Fibroblast of skin of right biceps (primary cell): ENCODE data around the gene GPR101.

Experiments
- DNase-seq: peaks from one replicate; pipeline ENCODE4 v3.0.0-alpha.2; 2013

GPR101 gene

GRCh38 chrX:137033774-137034507 lies at the start of gene GPR101:
TSS of gene GPR101 (minus strand) at chrX:137033995. CDS start at chrX:137031674, 2,321 bp downstream.
- DNase-seq = no peak

- DNase-seq = no peak
These were observed 47.4 kb upstream of the GPR101 start for GRCh38 chrX:137081239-137081638.

- DNase-seq = no peak
These were observed 38.6 kb upstream of the GPR101 start for GRCh38 chrX:137072396-137072795.

- DNase-seq = no peak
These were observed 37.8 kb upstream of the GPR101 start for GRCh38 chrX:137071596-137071995.

GRCh38 chrX:137067147-137067546 lies 33.4 kb upstream of the GPR101 start:
- DNase-seq = no peak

GRCh38 chrX:137062915-137063617 lies 29.3 kb upstream of the GPR101 start:
- no peak for DNase-seq

- no peak for DNase-seq
These were observed 24.7 kb upstream of the GPR101 start for GRCh38 chrX:137058339-137059127.

- no peak for DNase-seq
These were observed 18.9 kb upstream of the GPR101 start for GRCh38 chrX:137052643-137053235.

- DNase-seq = peak; percentile 53
These were observed 18.3 kb upstream of the GPR101 start for GRCh38 chrX:137051978-137052642.

GRCh38 chrX:137044893-137045292 lies 11.1 kb upstream of the GPR101 start:
- DNase-seq = no peak

GRCh38 chrX:137043736-137044135 lies 9.9 kb upstream of the GPR101 start:
- DNase-seq = no peak

GRCh38 chrX:137041329-137041728 lies 7.5 kb upstream of the GPR101 start:
- no peak for DNase-seq

GRCh38 chrX:137040113-137040794 lies 6.5 kb upstream of the GPR101 start:
- DNase-seq = no peak

- no peak for DNase-seq
These were observed 695 bp upstream of the GPR101 start for GRCh38 chrX:137034508-137034872.

GRCh38 chrX:137032841-137033773 lies 688 bp downstream of the GPR101 start:
- no peak for DNase-seq

- DNase-seq = no peak
These were observed 1.5 kb downstream of the GPR101 start for GRCh38 chrX:137032341-137032694.

GRCh38 chrX:137031517-137032340 lies 2.1 kb downstream of the GPR101 start:
- peak; percentile 40 for DNase-seq

- no peak for DNase-seq
These were observed 2.8 kb downstream of the GPR101 start for GRCh38 chrX:137031039-137031438.

GRCh38 chrX:137028699-137029098 lies 5.1 kb downstream of the GPR101 start:
- DNase-seq = no peak

GRCh38 chrX:137025930-137026329 lies 7.9 kb downstream of the GPR101 start:
- DNase-seq = no peak
